Retinal pigment epithelial cell (primary cell): ENCODE results near the gene SYNPR.
A peak's percentile ranks its signal among the peaks of the same experiment; 100 is the strongest.
"Not testable (repeated sequence)": the region's sequence is repeated elsewhere in the genome, so short reads cannot be mapped to it uniquely, and the experiment has no call there.

Experiments
- DNase-seq: peaks from one replicate; pipeline ENCODE4 v3.0.0-alpha.2; 2010; ENCODE audit warnings: low read depth
- H3K4me3 ChIP-seq: 2 replicates; pipeline ENCODE4 v1.5.1; 2011; ENCODE audit warnings: mild to moderate bottlenecking, low read length, control low read depth, moderate library complexity
- CTCF ChIP-seq: conservative IDR thresholded peaks from 2 replicates; pipeline ENCODE4 v1.5.1; 2011; ENCODE audit warnings: low read depth, low read length, control low read depth, inconsistent platforms

SYNPR gene

GRCh38 chr3:63242124-63242523, 36.0 kb upstream of the SYNPR start:
- DNase-seq = no peak
- TF ChIP-seq CTCF = no peak
- H3K4me3 ChIP-seq = no peak overlapping the region

GRCh38 chr3:63244486-63244885, 33.6 kb upstream of the SYNPR start:
- no peak for TF ChIP-seq CTCF
- DNase-seq = no peak
- no peak overlapping the region for H3K4me3 ChIP-seq

GRCh38 chr3:63245726-63246241, 32.3 kb upstream of the SYNPR start:
- DNase-seq = no peak
- TF ChIP-seq CTCF = peak; percentile 9
- H3K4me3 ChIP-seq = no peak overlapping the region

GRCh38 chr3:63248015-63248414, 30.1 kb upstream of the SYNPR start:
- TF ChIP-seq CTCF = no peak

GRCh38 chr3:63251499-63251898, 26.6 kb upstream of the SYNPR start:
- TF ChIP-seq CTCF = no peak
- no peak overlapping the region for H3K4me3 ChIP-seq
- DNase-seq = no peak

More at GRCh38 chr3:63248015-63248414, 30.1 kb upstream of the SYNPR start:
- no peak overlapping the region for H3K4me3 ChIP-seq
- no peak for DNase-seq

- H3K4me3 ChIP-seq, DNase-seq: not testable (repeated sequence)
Measured at GRCh38 chr3:63255819-63256218, 22.3 kb upstream of the SYNPR start.

- H3K4me3 ChIP-seq = no peak overlapping the region
- DNase-seq = no peak
- TF ChIP-seq CTCF = no peak
Measured at GRCh38 chr3:63264716-63265115, 13.4 kb upstream of the SYNPR start.

GRCh38 chr3:63274359-63274758, 3.7 kb upstream of the SYNPR start:
- DNase-seq = no peak
- H3K4me3 ChIP-seq = no peak overlapping the region
- TF ChIP-seq CTCF = no peak
